HG02840 (cell line): ENCODE measurements around the gene CETN1.

Experiments used
- ATAC-seq: cut with Tn5 transposase; IDR thresholded peaks from one replicate; pipeline ENCODE4 v1.9.1; 2021; ENCODE audit warnings: mild to moderate bottlenecking, moderate library complexity, moderate number of reproducible peaks; ENCODE audit not compliant: unreplicated experiment, low FRiP score

Gene CETN1

GRCh38 chr18:618618-619017, 38.4 kb downstream of the CETN1 start:
- ATAC-seq: no peak

- no peak for ATAC-seq
Observed at GRCh38 chr18:621291-622043, 41.3 kb downstream of the CETN1 start.

- no peak for ATAC-seq
Observed at GRCh38 chr18:622289-622688, 42.1 kb downstream of the CETN1 start.

- no peak for ATAC-seq
Observed at GRCh38 chr18:623761-624620, 43.8 kb downstream of the CETN1 start.

- ATAC-seq: no peak
Observed at GRCh38 chr18:627231-627630, 47.1 kb downstream of the CETN1 start.

GRCh38 chr18:629269-630150, 49.3 kb downstream of the CETN1 start:
- no peak for ATAC-seq

- ATAC-seq: no peak
Observed at GRCh38 chr18:631560-631959, 51.4 kb downstream of the CETN1 start.
